GM21576 (cell line): ENCODE data around the gene PARP12.

Experiments
- ATAC-seq: cut with Tn5 transposase; IDR thresholded peaks from one replicate; pipeline ENCODE4 v1.9.1; 2021; ENCODE audit warnings: mild to moderate bottlenecking, moderate library complexity; ENCODE audit not compliant: unreplicated experiment

PARP12 gene

DNA sequence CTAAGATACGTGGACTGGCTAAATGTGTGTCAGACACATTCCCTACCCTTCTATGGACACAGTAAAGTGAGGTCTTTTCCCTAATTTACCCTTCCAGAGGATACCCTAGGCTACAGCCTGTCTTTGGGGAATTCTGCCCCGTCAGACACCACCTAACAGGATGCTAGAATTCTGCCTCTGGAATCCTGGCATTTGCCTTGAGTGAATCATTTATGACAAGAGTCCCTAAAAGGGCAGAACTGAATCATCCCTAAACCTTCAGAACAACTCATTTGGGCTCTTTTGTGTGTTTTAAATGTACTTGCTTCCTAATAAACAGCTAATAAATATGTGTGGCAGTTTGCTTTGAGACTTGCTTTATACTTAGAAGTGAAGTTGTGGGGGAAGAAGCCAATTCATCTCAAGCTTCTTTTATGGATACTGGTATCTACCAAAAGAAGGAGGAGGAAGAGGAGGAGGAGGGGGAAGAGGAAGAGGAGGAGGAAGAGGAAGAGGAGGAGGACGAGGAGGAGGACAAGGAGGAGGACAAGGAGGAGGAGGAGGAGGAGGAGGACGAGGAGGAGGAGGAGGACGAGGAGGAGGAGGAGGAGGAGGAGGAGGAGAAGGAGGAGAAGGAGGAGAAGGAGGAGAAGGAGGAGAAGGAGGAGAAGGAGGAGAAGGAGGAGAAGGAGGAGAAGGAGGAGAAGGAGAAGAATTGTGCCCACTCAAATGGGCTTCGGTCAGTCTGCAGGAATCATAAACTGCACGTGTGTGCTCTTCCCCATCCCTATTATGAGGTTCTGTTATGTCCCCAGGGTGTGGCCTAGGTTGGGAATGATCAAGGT is 27.1 kb downstream of the PARP12 start:
- ATAC-seq, result no peak

DNA sequence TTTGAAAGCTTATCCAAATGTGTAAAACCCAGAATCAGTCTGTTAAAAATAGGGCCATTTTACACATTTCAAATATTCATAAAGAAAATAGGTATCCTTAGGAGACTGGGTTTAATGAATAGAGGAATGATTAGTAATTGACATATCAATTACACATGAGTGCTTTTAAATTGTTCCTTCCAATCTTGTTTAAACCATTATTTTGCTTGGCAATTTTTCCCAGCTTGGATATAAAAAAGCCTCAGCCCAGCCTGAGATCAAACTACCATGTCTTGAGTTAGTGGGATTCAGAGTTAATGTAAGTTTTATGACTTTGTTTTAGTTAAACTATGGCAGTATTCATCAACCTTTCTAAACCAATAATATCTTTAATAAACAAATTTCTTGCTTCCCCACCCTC is 28.3 kb downstream of the PARP12 start:
- ATAC-seq, result no peak

DNA sequence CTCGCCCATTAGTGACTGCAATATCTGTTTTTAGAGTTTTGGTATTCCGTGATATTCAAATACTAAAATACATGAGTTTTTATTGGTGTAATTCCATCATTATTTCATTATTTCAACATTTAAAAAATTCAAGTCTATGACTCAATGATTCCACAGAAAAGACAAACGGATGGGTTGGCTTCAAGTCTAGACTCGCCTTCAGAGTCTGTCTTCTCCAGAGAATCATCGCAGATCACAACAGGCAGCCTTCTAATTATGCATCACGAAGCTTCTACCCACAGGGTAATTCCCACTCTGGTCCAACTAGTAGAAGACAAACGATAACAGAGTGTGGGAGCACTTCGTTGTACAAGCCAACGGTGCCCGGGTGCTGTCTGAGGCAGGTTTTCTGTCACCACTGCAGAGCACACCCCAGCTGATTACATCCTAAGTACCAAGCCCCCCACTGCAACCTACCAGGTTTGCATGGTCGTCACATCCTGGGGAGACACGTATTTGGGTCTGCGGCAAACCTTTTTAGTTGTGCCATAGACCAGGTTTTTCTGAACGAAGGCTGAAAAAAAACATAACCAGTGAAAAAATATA is 28.9 kb downstream of the PARP12 start:
- no peak for ATAC-seq

DNA sequence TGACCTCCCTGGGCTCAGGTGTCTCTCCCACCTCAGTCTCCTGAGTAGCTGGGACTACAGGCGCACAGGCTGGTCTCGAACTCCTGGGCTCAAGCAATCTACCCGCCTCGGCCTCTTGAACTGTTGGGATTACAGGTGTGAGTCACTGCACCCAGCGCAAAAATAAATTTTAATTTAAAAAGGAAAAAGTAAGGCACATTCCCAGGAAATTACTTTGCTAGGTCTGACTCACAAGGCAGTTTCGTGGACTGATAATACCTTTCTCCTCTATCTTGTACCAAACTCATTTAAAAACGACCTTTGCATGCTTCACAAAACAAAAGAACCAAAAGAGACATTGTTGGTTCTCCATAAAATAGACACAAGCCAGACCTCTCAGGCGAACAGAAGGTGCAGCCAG is 29.7 kb downstream of the PARP12 start:
- ATAC-seq, result no peak

- no peak for ATAC-seq
Observed at GRCh38 chr7:140031364-140031763, 31.4 kb downstream of the PARP12 start.

- no peak for ATAC-seq
Observed at GRCh38 chr7:140029072-140029471, 33.7 kb downstream of the PARP12 start.

- ATAC-seq, result no peak
Observed at GRCh38 chr7:140028311-140028710, 34.4 kb downstream of the PARP12 start.

DNA sequence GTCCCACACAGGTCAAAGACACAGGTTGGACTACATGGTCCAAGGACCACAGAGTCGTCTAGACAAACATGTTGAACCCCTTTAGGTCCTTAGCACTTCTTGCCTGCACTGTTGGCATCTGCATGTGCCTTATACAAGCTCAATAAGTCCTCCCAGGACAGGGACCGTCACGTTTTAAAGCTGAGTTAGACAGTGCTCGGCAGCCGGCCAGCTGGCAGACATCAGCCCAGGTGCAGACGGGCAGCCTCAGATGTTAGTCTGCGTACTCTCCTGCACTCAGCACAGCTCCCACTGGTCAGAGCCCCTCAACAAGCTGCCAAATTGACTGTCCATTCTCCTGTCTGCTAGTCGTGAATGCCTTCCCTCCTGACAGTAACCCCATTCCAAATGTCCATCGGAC is 34.9 kb downstream of the PARP12 start:
- no peak for ATAC-seq

GRCh38 chr7:140026935-140027334 is 35.8 kb downstream of the PARP12 start:
- ATAC-seq, result no peak

GRCh38 chr7:140025814-140026433 is 36.8 kb downstream of the PARP12 start:
- ATAC-seq, result no peak

DNA sequence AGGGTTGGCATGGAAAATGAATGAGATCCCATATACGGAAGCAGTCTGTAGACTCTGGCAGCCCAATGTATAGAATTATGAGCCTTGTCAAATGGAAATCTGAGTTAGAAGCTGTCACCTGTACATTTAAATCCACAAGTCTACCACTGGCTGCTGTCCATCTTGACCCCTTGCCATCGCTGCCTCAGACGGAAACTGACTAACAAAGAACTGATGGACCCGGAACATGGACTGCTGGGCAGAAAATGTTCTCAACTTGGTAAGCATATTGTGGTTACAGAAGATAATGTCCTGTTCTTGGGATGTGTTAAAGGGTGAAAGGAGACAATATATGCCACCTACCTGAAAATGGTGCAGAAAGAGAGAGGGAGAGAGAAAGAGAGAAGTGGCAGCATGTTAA is 37.5 kb downstream of the PARP12 start:
- no peak for ATAC-seq

GRCh38 chr7:140024585-140024984 is 38.2 kb downstream of the PARP12 start:
- ATAC-seq, result no peak

GRCh38 chr7:140023728-140024127 is 39.0 kb downstream of the PARP12 start:
- ATAC-seq, result no peak

DNA sequence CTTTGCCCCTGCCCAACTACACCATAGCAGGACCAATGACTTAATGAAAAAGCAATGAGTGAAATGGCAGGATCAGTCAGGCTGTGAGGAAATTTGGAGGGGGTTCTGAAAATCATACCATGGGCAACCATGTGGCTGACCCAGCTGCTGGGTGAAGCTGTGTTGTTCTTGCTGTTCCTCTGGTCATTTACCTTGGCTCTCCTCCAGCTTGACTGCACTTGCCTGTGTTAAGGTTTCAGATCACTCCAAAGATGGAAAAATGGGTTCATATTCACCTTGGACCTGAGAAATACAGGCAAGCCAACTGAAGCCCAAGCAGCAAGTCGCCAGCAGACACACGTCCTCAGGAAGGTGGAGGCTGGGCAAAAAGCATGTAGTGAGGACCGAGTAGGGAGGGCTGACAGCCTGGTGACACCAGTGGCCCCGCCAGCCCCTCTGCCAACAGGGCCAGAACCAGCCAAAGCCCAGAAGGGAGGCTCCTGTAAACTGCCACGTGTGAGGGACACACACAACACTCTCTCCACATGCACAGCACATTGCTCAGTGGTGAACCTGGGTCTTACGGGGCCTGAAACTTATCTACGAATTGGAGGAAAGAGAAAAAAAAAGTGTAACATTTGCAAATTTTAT is 40.1 kb downstream of the PARP12 start:
- no peak for ATAC-seq

- no peak for ATAC-seq
Observed at GRCh38 chr7:140021603-140022002, 41.1 kb downstream of the PARP12 start.

DNA sequence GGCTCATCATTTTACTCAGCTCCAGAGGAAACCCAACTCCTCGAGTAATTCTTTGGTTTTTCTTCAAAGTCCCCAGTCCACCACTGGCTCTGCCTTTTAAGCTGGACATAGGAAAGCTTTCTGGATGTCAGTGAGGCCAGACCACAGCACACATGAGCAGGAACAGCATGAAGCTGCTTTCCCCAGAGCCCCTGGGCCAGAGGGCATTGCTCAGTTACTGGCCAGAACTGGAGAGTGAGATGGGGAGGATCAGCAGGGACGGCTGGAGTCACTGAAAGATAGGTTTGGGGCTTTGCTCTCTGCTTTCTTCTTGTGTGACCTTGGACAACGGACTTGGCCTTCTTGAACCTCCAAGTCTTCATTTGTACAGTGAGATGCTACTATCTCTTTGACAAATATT is 43.1 kb downstream of the PARP12 start:
- no peak for ATAC-seq

DNA sequence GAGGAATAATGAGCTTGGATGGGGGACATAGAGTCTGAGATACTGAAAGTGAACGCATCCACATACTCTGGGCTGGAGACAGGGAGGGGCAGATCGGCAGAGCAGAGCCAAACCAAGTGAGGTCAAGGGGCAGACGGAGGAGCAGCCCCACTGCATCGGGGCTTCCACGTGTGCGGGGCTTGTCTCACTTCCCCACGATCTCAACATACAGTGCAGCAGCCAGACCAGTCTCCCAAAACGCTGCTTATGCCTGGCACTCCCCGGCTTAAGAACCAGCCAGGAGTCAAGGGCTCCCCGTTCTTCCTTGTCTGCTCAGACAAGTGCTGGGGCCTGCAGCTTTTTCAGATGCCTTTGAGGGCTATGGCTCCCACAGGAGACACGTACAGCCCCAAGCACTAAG is 43.6 kb downstream of the PARP12 start:
- ATAC-seq, result no peak

- ATAC-seq, result no peak
Observed at GRCh38 chr7:140018125-140019043, 44.4 kb downstream of the PARP12 start.

- no peak for ATAC-seq
Observed at GRCh38 chr7:140017543-140017942, 45.2 kb downstream of the PARP12 start.

DNA sequence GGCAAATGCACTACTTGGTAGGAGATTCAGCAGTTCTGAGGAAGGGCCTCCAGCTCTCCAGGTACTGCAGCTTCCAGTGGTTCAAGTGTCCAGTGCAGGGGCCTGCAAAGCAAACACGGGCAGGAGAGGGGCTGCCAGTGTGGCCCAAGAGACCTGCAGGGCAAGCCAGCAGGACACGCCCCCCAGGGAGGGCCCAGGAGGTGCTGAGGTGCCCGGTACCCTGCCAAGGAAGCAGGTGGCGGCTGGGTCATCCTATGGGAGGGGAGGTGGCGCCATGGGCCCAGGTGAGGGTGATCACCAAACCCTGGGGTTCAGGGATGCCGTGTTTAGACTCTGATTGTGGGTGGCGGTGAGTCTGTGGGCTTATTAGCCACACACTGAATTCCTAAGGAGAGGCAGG is 45.7 kb downstream of the PARP12 start:
- no peak for ATAC-seq

GRCh38 chr7:140016540-140016939 is 46.2 kb downstream of the PARP12 start:
- ATAC-seq, result no peak
